Common myeloid progenitor, CD34-positive (primary cell): ENCODE results near the gene IL7R.

ENCODE experiments used
- CTCF ChIA-PET: fragments of 350-600 bp; sonication (Branson Sonifier 250); formaldehyde crosslinking; loops from one replicate; lab custom pipeline; 2021; ENCODE audit warnings: antibody characterized with exemption; lab: Charles Lee
- POLR2A ChIA-PET: fragments of 350-600 bp; sonication (Branson Sonifier 250); formaldehyde crosslinking; loops from one replicate; lab custom pipeline; 2021; ENCODE audit warnings: antibody characterized with exemption; lab: Charles Lee
- DNase-seq, 3 donors: peaks; one replicate each; pipeline versions ENCODE4 v3.0.0 to v3.0.0-alpha.2; 2013
- H3K27ac ChIP-seq, 2 experiments: 1 replicate in 1 of 2; 2 replicates in 1 of 2; pipeline ENCODE4 v1.7.0; 2013; ENCODE audit warnings: inconsistent platforms in 2 of 2, low read length in 2 of 2, mild to moderate bottlenecking in 2 of 2, low read depth in 1 of 2, moderate library complexity in 1 of 2; ENCODE audit not compliant: severe bottlenecking in 2 of 2, insufficient read depth in 1 of 2, poor library complexity in 1 of 2
- H3K27me3 ChIP-seq, 5 experiments: replicated peaks in 2 of 5; 1 replicate in 3 of 5; 2 replicates in 2 of 5; pipeline versions ENCODE4 v1.6.1 to v1.7.0; 2013; ENCODE audit warnings: low read length in 4 of 5, mild to moderate bottlenecking in 2 of 5, moderate library complexity in 2 of 5, inconsistent platforms in 1 of 5; ENCODE audit not compliant: insufficient read depth in 5 of 5, control insufficient read depth in 4 of 5
- H3K36me3 ChIP-seq, 4 experiments: 1 replicate in 2 of 4; 2 replicates in 2 of 4; pipeline versions ENCODE4 v1.6.1 to v1.7.0; 2013; ENCODE audit warnings: low read length in 3 of 4, control low read depth in 1 of 4, mild to moderate bottlenecking in 1 of 4; ENCODE audit not compliant: control insufficient read depth in 4 of 4, insufficient read depth in 4 of 4
- H3K4me1 ChIP-seq, 4 experiments: 1 replicate in 3 of 4; 2 replicates in 1 of 4; pipeline versions ENCODE4 v1.6.1 to v1.7.1; 2013; ENCODE audit warnings: low read length in 3 of 4, mild to moderate bottlenecking in 3 of 4, control low read depth in 1 of 4, inconsistent platforms in 1 of 4, moderate library complexity in 1 of 4; ENCODE audit not compliant: control insufficient read depth in 4 of 4, insufficient read depth in 4 of 4; ENCODE audit errors: control extremely low read depth in 1 of 4
- H3K4me3 ChIP-seq, 7 experiments: 1 replicate in 4 of 7; 2 replicates in 3 of 7; pipeline versions ENCODE4 v1.5.1 to v1.7.0; 2013; ENCODE audit warnings: mild to moderate bottlenecking in 7 of 7, low read length in 6 of 7, moderate library complexity in 6 of 7, inconsistent platforms in 2 of 7, low read depth in 2 of 7, control low read depth in 1 of 7; ENCODE audit not compliant: insufficient read depth in 4 of 7, control insufficient read depth in 1 of 7; ENCODE audit errors: extremely low read depth in 1 of 7
- H3K9me3 ChIP-seq, 5 experiments: 1 replicate in 4 of 5; 2 replicates in 1 of 5; pipeline versions ENCODE4 v1.6.1 to v1.7.1; 2013; ENCODE audit warnings: low read length in 4 of 5, mild to moderate bottlenecking in 2 of 5, inconsistent platforms in 1 of 5, low read depth in 1 of 5, moderate library complexity in 1 of 5; ENCODE audit not compliant: control insufficient read depth in 4 of 5, insufficient read depth in 2 of 5; ENCODE audit errors: control extremely low read depth in 1 of 5
- WGBS: methylation state at CpG from one replicate; pipeline ENCODE4 v1.1.5; 2013; ENCODE audit not compliant: insufficient coverage; 5-methylcytosine and 5-hydroxymethylcytosine counted together

The IL7R gene

DNA sequence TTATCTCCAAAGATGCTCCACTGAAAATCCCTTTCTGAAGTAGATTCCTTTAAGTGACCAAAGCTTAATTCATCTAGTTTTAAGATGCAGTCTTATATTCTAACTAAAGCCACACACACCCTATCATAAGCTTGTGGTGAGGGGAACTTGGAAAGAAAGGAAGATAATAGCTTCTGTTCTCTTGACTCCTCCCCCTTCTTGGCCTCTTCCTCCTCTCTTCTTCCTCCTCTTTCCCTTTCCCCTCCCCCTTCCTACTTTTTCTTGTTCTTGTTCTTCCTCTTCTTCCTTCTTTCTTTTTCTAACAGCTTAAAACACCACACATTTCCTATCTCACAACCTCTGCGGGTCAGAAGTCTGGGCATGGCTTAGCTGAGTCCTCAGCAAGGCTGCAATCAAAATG is 23.5 kb downstream of the IL7R start:
- Histone ChIP-seq H3K27me3 (no peaks in the 10 kb centered on the region), H3K4me3 (no peak overlapping the region), H3K27ac (no peak overlapping the region), H3K9me3 (no peaks in the 10 kb centered on the region), H3K36me3 (no peaks in the 10 kb centered on the region), H3K4me1 (peaks cover 14 to 57% (median 25%) of the 10 kb centered on the region in 4 experiments)
- no peak for DNase-seq
- POLR2A ChIA-PET, result no interaction called here
- CTCF ChIA-PET, result interaction anchor here (1.0 to 1.4 kb wide), 3 partner anchors 17 to 44 kb away, joined by 3 to 5 read pairs (median 4); no protein-coding TSS in a partner anchor
- WGBS, result no CpG with 5 or more reads among the region's 1 CpG

DNA sequence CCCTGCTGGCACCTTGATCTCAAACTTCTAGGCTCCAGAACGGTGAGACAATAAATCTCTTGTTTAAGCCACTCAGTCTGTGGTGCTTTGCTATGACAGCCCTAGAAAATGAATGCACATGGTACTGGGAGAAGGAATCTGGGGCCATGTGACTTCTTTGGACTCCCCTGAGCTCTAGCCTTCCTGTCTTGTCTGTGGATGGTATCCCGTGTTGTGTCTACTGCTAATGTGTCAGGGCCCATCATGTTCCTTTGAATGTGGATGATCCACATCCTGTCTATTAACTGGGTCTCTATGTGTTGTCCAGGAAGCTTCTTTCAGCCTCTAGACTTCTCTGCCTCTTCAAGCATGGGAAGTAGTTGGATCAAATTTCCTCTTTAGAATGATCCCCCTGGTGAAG is 25.1 kb downstream of the IL7R start:
- Histone ChIP-seq H3K4me3 (no peak overlapping the region), H3K36me3 (no peaks in the 10 kb centered on the region), H3K4me1 (peaks cover 14 to 57% (median 30%) of the 10 kb centered on the region in 4 experiments), H3K9me3 (no peaks in the 10 kb centered on the region), H3K27ac (no peak overlapping the region), H3K27me3 (no peaks in the 10 kb centered on the region)
- ChIA-PET CTCF (interaction anchor here (0.6 to 1.5 kb wide), 5 partner anchors 10 to 104 kb away, joined by 3 to 5 read pairs (median 4); no protein-coding TSS in a partner anchor), POLR2A (no interaction called here)
- no peak for DNase-seq
- WGBS, result 100% methylated on average over 2 of the region's 2 CpGs

DNA sequence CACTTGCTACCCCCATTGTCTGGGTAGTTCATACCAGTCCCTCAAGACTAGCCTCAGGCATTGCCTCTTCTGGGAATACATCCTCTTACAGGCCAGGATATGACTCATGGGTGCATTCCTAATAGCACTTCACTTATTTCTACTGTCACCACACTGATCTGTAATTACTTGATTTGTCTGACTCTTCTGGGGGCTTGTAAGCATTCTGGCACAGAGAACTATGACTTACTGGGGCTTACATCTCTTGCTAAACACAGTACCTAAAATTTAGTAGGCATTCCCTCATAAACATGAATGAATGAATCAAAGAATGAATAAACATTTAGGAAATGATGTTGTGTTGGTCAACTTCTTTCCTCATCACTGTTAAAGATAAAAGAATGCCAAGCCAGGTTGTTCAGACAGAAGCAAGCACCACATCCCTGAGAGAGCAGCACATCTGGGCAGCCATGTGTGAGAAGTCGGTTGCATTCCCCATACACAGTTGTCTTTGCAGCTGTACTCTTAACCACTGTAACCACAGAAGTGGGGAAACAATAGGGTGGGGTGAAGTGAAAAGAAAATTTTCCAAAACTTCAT is 27.6 kb downstream of the IL7R start:
- Histone ChIP-seq H3K4me3 (peak overlapping the region in 2 of 7 experiments; percentile 19 to 31), H3K36me3 (no peaks in the 10 kb centered on the region), H3K9me3 (no peaks in the 10 kb centered on the region), H3K4me1 (peaks cover 14 to 55% (median 29%) of the 10 kb centered on the region in 4 experiments), H3K27me3 (no peaks in the 10 kb centered on the region), H3K27ac (peak overlapping the region in 1 of 2 experiments; percentile 32)
- DNase-seq, result peak; percentile 14 to 90 (median 85)
- ChIA-PET CTCF (interaction anchor here (1.4 to 1.6 kb wide), 2 partner anchors 10 to 40 kb away, joined by 3 to 4 read pairs; no protein-coding TSS in a partner anchor), POLR2A (no interaction called here)
- WGBS, result no CpG with 5 or more reads among the region's 1 CpG

DNA sequence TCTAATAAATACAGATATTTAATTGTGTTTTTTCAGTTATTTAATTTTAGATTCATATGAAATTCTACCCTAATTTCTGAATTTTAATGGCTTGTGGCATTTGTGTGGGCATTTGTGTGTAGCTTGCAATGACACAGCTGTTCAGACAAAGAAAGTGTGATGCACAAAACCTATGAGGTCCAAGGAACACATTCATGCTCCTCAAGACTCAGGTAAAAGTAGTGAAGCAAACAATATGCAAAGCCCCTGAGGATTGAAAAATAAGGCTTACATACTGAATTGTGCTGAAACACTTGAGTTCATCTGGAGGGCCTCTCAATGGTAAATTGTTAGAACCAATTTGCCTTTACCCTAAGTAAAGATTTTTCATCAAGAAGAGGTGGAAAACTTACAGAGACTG is 28.1 kb downstream of the IL7R start:
- ChIA-PET POLR2A (no interaction called here), CTCF (interaction anchor here (1.4 to 1.6 kb wide), 2 partner anchors 9 to 40 kb away, joined by 3 to 4 read pairs; no protein-coding TSS in a partner anchor)
- no peak for DNase-seq
- Histone ChIP-seq H3K9me3 (no peaks in the 10 kb centered on the region), H3K27ac (no peak overlapping the region), H3K36me3 (no peaks in the 10 kb centered on the region), H3K4me1 (peaks cover 14 to 50% (median 29%) of the 10 kb centered on the region in 4 experiments), H3K4me3 (peak overlapping the region in 1 of 7 experiments; percentile 19), H3K27me3 (no peaks in the 10 kb centered on the region)

DNA sequence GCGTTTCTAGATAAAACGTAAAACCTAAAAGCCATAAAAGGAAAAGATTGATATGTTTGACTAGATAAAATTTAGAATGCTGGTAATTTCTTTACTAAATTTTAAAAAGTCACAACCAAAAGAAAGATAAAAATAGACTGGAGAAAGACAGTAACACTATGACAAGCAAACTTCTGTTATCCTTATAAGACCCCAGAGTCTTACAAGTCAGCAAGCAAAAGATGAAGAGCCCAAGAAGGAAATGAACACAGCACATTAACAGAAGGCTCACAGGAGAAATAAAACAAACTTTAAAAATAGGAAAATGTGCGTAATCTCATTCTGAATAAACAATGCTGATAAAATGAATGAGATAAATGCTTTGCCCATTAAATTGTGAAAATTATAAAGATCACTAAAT is 29.7 kb downstream of the IL7R start:
- Histone ChIP-seq H3K27ac (no peak overlapping the region), H3K36me3 (no peaks in the 10 kb centered on the region), H3K4me1 (peaks cover 14 to 42% (median 27%) of the 10 kb centered on the region in 4 experiments), H3K27me3 (no peaks in the 10 kb centered on the region), H3K4me3 (no peak overlapping the region), H3K9me3 (peaks cover 0 to 2% (median 0%) of the 10 kb centered on the region in 5 experiments)
- CTCF ChIA-PET, result no interaction called here
- POLR2A ChIA-PET, result no interaction called here
- WGBS, result no CpG with 5 or more reads among the region's 3 CpGs
- DNase-seq, result peak in 2 of 3 donors; percentile 50 to 66

DNA sequence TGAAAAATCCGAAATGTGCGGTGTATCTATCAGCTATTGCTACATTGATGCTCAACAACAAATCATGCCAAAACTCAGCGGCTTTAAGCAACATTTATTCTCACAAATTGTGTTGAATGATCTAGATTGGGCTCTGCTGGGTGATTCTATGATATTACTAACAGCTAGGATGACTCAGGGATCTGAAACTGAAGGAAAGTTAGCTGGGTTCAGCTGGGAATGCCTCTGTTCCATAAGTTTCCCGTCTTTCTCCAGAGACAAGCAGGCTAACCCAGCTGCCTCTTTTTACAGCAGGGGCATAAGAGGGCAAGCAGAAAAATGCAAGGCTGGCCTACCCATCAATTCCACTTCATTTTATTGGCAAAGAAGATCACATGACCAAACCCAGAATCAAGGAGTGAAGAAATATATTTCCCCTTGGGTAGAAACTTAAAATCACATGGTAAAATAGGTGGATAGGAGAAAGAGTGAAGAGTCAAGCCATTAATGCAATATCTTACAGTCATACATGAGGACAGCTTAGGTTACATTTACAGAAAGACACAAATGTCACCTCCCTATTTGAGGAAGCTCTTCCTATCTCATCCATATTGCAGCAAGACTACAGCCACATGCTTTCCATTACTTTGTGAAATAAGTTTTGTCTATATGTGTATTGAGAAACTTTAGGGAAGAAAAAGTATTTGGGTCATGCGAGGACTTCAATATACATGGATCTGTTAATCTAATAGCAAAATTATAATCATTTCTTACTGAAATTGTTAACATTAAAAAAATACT is 30.8 kb downstream of the IL7R start:
- CTCF ChIA-PET, result interaction anchor here (0.7 kb wide), 1 partner anchor 19 kb away, joined by 3 read pairs; no protein-coding TSS in a partner anchor
- DNase-seq, result no peak
- WGBS, result 100% methylated on average over 1 of the region's 5 CpGs

More for the DNA sequence above, 30.8 kb downstream of the IL7R start:
- no peak overlapping the region for H3K4me3 ChIP-seq
- peaks cover 0 to 2% (median 0%) of the 10 kb centered on the region in 5 experiments for H3K9me3 ChIP-seq
- no peak overlapping the region for H3K27ac ChIP-seq
- H3K36me3 ChIP-seq, result no peaks in the 10 kb centered on the region
- H3K4me1 ChIP-seq, result peaks cover 14 to 41% (median 27%) of the 10 kb centered on the region in 4 experiments
- H3K27me3 ChIP-seq, result no peaks in the 10 kb centered on the region
- POLR2A ChIA-PET, result no interaction called here
